A673 (cell line): ENCODE measurements around the gene CDK1. TPM values are rescaled to one million over a fixed set of nuclear protein-coding genes. Genes with fewer than 3 reads are reported as not detected.

Source experiments
- BruUV-seq: library from RNA; stranded (reverse); fragments of 400-500 nt; replicated peaks from 2 replicates; lab custom pipeline; 2021; lab: Mats Ljungman, UMichigan
- CTCF ChIA-PET: fragments of 300-600 bp; sonication (Branson Sonifier 250); formaldehyde crosslinking; loops from one replicate; lab custom pipeline; 2022; ENCODE audit warnings: antibody characterized with exemption; lab: Charles Lee
- POLR2A ChIA-PET: fragments of 300-600 bp; sonication (Branson Sonifier 250); formaldehyde crosslinking; loops from one replicate; lab custom pipeline; 2022; ENCODE audit warnings: antibody characterized with exemption; ENCODE audit not compliant: low non-redundant PET; lab: Charles Lee
- DNase-seq: peaks from one replicate; pipeline ENCODE4 v3.0.0-alpha.2; 2015; ENCODE audit warnings: low spot score
- H3K27ac ChIP-seq: fragments of 200-600 bp; sonication (generic); 2 replicates; pipeline ENCODE4 v1.5.1; 2016; ENCODE audit warnings: mixed run types, low read depth, mild to moderate bottlenecking, mixed read lengths, antibody characterized with exemption, low read length; ENCODE audit not compliant: poor library complexity, severe bottlenecking
- H3K27me3 ChIP-seq: fragments of 200-600 bp; sonication (generic); replicated peaks from 2 replicates; pipeline ENCODE4 v1.6.1; 2017; ENCODE audit warnings: mixed run types, low read depth, mild to moderate bottlenecking, mixed read lengths, antibody characterized with exemption, low read length; ENCODE audit not compliant: insufficient read depth, poor library complexity
- H3K36me3 ChIP-seq: fragments of 200-600 bp; sonication (generic); 2 replicates; pipeline ENCODE4 v1.6.1; 2016; ENCODE audit warnings: mixed run types, mild to moderate bottlenecking, mixed read lengths, antibody characterized with exemption, low read length; ENCODE audit not compliant: insufficient read depth, poor library complexity, severe bottlenecking
- H3K4me1 ChIP-seq: fragments of 200-600 bp; sonication (generic); 2 replicates; pipeline ENCODE4 v1.6.1; 2017; ENCODE audit warnings: mixed run types, mild to moderate bottlenecking, mixed read lengths, antibody characterized with exemption, low read length; ENCODE audit not compliant: insufficient read depth, poor library complexity, severe bottlenecking
- H3K4me3 ChIP-seq: fragments of 200-600 bp; sonication (generic); 2 replicates; pipeline ENCODE4 v1.5.1; 2016; ENCODE audit warnings: low read depth, mixed run types, mild to moderate bottlenecking, mixed read lengths, low read length; ENCODE audit not compliant: poor library complexity, severe bottlenecking
- H3K9me3 ChIP-seq: fragments of 200-600 bp; sonication (generic); 2 replicates; pipeline ENCODE4 v1.6.1; 2016; ENCODE audit warnings: mixed run types, low read depth, mild to moderate bottlenecking, mixed read lengths, antibody characterized with exemption, low read length; ENCODE audit not compliant: poor library complexity, severe bottlenecking
- CTCF ChIP-seq: fragments of 300-800, 200-600 bp; sonication (generic); conservative IDR thresholded peaks from 2 replicates; pipeline ENCODE4 v1.5.1; 2017; ENCODE audit warnings: low read depth, mild to moderate bottlenecking, antibody characterized with exemption, low read length, moderate library complexity, mixed read lengths
- EZH2 ChIP-seq: fragments of 200-600 bp; sonication (generic); IDR thresholded peaks from 2 replicates; pipeline ENCODE4 v1.6.1; 2017; ENCODE audit warnings: borderline replicate concordance, low read depth, mild to moderate bottlenecking, mixed read lengths, antibody characterized with exemption, low read length; ENCODE audit not compliant: poor library complexity, severe bottlenecking
- intact Hi-C: fragments of 100-400 bp; cut with micrococcal nuclease; formaldehyde crosslinking; loops from one replicate; pipeline ENCODE4 v1.10.0; 2022; ENCODE audit not compliant: unreplicated experiment
- total RNA-seq: library from RNA; stranded (reverse); gene quantifications from 2 replicates; pipeline ENCODE4 v1.2.3, GENCODE V29; 2021

Gene CDK1
- total RNA-seq, 1 experiment from 2014 or later: 168 TPM

GRCh38 chr10:60819271-60819670, 41.0 kb downstream of the CDK1 start:
- H3K27me3 ChIP-seq: no peaks in the 10 kb centered on the region
- no peak overlapping the region for H3K27ac ChIP-seq
- peaks cover 39% of the 10 kb centered on the region for H3K4me1 ChIP-seq
- intact Hi-C loops: loop anchor here (5.0 to 10.0 kb wide), 5 partner anchors 373 to 1426 kb away; partner anchors contain the start of gene ARID5B
- no peak overlapping the region for H3K4me3 ChIP-seq
- no peak for TF ChIP-seq EZH2
- no peak for TF ChIP-seq CTCF
- no peaks in the 10 kb centered on the region for H3K9me3 ChIP-seq
- ChIA-PET POLR2A (no interaction called here), CTCF (no interaction called here)
- no peak for DNase-seq
- no peaks in the 10 kb centered on the region for H3K36me3 ChIP-seq
- BruUV-seq: no TSS peak

- Histone ChIP-seq H3K36me3 (no peaks in the 10 kb centered on the region), H3K4me3 (no peak overlapping the region), H3K4me1 (peaks cover 39% of the 10 kb centered on the region), H3K9me3 (no peaks in the 10 kb centered on the region), H3K27me3 (no peaks in the 10 kb centered on the region), H3K27ac (no peak overlapping the region)
- BruUV-seq: no TSS peak
- ChIA-PET POLR2A (no interaction called here), CTCF (no interaction called here)
- DNase-seq: peak; percentile 28
- TF ChIP-seq CTCF: peak; percentile 40; the same call in 1 of the 2 replicates
- no peak for TF ChIP-seq EZH2
- intact Hi-C loops: loop anchor here (10.0 kb wide), 1 partner anchor 1015 kb away; no protein-coding TSS in a partner anchor
These were observed 41.9 kb downstream of the CDK1 start for GRCh38 chr10:60820093-60820754.

- DNase-seq: no peak
- H3K27me3 ChIP-seq: no peaks in the 10 kb centered on the region
- intact Hi-C loops: loop anchor here (10.0 kb wide), 1 partner anchor 1013 kb away; no protein-coding TSS in a partner anchor
- peaks cover 34% of the 10 kb centered on the region for H3K4me1 ChIP-seq
- H3K9me3 ChIP-seq: no peaks in the 10 kb centered on the region
- no peak overlapping the region for H3K4me3 ChIP-seq
- H3K27ac ChIP-seq: no peak overlapping the region
- H3K36me3 ChIP-seq: no peaks in the 10 kb centered on the region
- POLR2A ChIA-PET: no interaction called here
- CTCF ChIA-PET: no interaction called here
- no TSS peak for BruUV-seq
- TF ChIP-seq CTCF (no peak), EZH2 (no peak)
These were observed 43.4 kb downstream of the CDK1 start for GRCh38 chr10:60821656-60822055.
